ENCODE measurements around the gene VMAC. TPM values are rescaled to one million over a fixed set of nuclear protein-coding genes. Genes with fewer than 3 reads are reported as not detected.

Gene VMAC
- total and polyA plus RNA-seq, 2 of the 13 experiments (the other 11 are each of a cell fraction or from before 2014, with no cell fraction given), result 2.4 TPM

- 0 out of 2 replicates have a peak, but pooled peaks have one; percentile 63 for TF ChIP-seq ZNF224 (CRISPR knock-in tag; IDR thresholded peaks at IDR 0.05)
- TF ChIP-seq, protein P1, sequence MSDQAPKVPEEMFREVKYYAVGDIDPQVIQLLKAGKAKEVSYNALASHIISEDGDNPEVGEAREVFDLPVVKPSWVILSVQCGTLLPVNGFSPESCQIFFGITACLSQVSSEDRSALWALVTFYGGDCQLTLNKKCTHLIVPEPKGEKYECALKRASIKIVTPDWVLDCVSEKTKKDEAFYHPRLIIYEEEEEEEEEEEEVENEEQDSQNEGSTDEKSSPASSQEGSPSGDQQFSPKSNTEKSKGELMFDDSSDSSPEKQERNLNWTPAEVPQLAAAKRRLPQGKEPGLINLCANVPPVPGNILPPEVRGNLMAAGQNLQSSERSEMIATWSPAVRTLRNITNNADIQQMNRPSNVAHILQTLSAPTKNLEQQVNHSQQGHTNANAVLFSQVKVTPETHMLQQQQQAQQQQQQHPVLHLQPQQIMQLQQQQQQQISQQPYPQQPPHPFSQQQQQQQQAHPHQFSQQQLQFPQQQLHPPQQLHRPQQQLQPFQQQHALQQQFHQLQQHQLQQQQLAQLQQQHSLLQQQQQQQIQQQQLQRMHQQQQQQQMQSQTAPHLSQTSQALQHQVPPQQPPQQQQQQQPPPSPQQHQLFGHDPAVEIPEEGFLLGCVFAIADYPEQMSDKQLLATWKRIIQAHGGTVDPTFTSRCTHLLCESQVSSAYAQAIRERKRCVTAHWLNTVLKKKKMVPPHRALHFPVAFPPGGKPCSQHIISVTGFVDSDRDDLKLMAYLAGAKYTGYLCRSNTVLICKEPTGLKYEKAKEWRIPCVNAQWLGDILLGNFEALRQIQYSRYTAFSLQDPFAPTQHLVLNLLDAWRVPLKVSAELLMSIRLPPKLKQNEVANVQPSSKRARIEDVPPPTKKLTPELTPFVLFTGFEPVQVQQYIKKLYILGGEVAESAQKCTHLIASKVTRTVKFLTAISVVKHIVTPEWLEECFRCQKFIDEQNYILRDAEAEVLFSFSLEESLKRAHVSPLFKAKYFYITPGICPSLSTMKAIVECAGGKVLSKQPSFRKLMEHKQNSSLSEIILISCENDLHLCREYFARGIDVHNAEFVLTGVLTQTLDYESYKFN (CRISPR knock-in tag; conservative IDR thresholded peaks at IDR 0.05), result peak; percentile 67
- TF ChIP-seq, protein P2, sequence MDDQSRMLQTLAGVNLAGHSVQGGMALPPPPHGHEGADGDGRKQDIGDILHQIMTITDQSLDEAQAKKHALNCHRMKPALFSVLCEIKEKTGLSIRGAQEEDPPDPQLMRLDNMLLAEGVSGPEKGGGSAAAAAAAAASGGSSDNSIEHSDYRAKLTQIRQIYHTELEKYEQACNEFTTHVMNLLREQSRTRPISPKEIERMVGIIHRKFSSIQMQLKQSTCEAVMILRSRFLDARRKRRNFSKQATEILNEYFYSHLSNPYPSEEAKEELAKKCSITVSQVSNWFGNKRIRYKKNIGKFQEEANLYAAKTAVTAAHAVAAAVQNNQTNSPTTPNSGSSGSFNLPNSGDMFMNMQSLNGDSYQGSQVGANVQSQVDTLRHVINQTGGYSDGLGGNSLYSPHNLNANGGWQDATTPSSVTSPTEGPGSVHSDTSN (CRISPR knock-in tag; IDR thresholded peaks at IDR 0.05; ENCODE audit: borderline replicate concordance), result no peak
- TF ChIP-seq SYNCRIP (IDR thresholded peaks at IDR 0.05; ENCODE audit: insufficient read depth, low read depth, low read length), result no peak
- peak; percentile 73; the same call in 1 of the 3 replicates for TF ChIP-seq MXI1 (IDR thresholded peaks at IDR 0.05; ENCODE audit: borderline replicate concordance, low read depth, low read length)
- 0 out of 2 replicates have a peak, but pooled peaks have one; percentile 64 for TF ChIP-seq ZNF790 (CRISPR knock-in tag; IDR thresholded peaks at IDR 0.05; ENCODE audit: borderline replicate concordance)
- peak; percentile 74 for TF ChIP-seq MED8 (CRISPR knock-in tag; IDR thresholded peaks at IDR 0.05; ENCODE audit: insufficient replicate concordance)
- no peak for TF ChIP-seq ETV6 (CRISPR knock-in tag; conservative IDR thresholded peaks at IDR 0.05)
- 0 out of 2 replicates have a peak, but pooled peaks have one; percentile 22 for TF ChIP-seq ATF6 (CRISPR knock-in tag; conservative IDR thresholded peaks at IDR 0.05)
- TF ChIP-seq, protein P3, sequence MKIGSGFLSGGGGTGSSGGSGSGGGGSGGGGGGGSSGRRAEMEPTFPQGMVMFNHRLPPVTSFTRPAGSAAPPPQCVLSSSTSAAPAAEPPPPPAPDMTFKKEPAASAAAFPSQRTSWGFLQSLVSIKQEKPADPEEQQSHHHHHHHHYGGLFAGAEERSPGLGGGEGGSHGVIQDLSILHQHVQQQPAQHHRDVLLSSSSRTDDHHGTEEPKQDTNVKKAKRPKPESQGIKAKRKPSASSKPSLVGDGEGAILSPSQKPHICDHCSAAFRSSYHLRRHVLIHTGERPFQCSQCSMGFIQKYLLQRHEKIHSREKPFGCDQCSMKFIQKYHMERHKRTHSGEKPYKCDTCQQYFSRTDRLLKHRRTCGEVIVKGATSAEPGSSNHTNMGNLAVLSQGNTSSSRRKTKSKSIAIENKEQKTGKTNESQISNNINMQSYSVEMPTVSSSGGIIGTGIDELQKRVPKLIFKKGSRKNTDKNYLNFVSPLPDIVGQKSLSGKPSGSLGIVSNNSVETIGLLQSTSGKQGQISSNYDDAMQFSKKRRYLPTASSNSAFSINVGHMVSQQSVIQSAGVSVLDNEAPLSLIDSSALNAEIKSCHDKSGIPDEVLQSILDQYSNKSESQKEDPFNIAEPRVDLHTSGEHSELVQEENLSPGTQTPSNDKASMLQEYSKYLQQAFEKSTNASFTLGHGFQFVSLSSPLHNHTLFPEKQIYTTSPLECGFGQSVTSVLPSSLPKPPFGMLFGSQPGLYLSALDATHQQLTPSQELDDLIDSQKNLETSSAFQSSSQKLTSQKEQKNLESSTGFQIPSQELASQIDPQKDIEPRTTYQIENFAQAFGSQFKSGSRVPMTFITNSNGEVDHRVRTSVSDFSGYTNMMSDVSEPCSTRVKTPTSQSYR (CRISPR knock-in tag; IDR thresholded peaks at IDR 0.05; ENCODE audit: borderline replicate concordance), result peak; percentile 32; the same call in 1 of the 2 replicates
- peak; percentile 56 for TF ChIP-seq RBM39 (IDR thresholded peaks at IDR 0.05; ENCODE audit: low read depth, low read length, poor library complexity, severe bottlenecking)
- TF ChIP-seq ZNF772 (CRISPR knock-in tag; IDR thresholded peaks at IDR 0.05), result peak; percentile 95
- TF ChIP-seq, protein P4, sequence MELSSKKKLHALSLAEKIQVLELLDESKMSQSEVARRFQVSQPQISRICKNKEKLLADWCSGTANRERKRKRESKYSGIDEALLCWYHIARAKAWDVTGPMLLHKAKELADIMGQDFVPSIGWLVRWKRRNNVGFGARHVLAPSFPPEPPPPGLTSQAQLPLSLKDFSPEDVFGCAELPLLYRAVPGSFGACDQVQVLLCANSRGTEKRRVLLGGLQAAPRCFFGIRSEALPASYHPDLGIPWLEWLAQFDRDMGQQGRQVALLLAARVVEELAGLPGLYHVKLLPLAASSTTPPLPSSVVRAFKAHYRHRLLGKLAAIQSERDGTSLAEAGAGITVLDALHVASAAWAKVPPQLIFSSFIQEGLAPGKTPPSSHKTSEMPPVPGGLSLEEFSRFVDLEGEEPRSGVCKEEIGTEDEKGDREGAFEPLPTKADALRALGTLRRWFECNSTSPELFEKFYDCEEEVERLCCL (CRISPR knock-in tag; IDR thresholded peaks at IDR 0.05; ENCODE audit: borderline replicate concordance), result no peak
Measured at GRCh38 chr19:5903624-5904351, 884 bp upstream of the VMAC start, which contains the start of gene NDUFA11 (continued).
